DND-41 (cell line): ENCODE results near the gene ALX3.

Experiments used
- ATAC-seq: fragments of 200-7000 bp; cut with Tn5 transposase; 3 replicates; pipeline ENCODE4 v1.9.1; 2021; ENCODE audit warnings: low read depth; ENCODE audit not compliant: insufficient read depth
- DNase-seq: peaks from one replicate; pipeline ENCODE4 v3.0.0-alpha.2; 2020
- H2AFZ ChIP-seq: 2 replicates; pipeline ENCODE4 v1.6.0; 2012; ENCODE audit warnings: low read depth, low read length
- H3K27ac ChIP-seq: 2 replicates; pipeline ENCODE4 v1.5.1; 2012; ENCODE audit warnings: low read length, inconsistent platforms
- H3K27me3 ChIP-seq: fragments of 200-600 bp; sonication (generic); 2 replicates; pipeline ENCODE4 v1.6.0; 2012; ENCODE audit warnings: low read length, mild to moderate bottlenecking, inconsistent platforms; ENCODE audit not compliant: insufficient read depth, poor library complexity
- H3K36me3 ChIP-seq: 2 replicates; pipeline ENCODE4 v1.5.1; 2012; ENCODE audit warnings: low read length, inconsistent platforms; ENCODE audit not compliant: insufficient read depth
- H3K4me1 ChIP-seq: 2 replicates; pipeline ENCODE4 v1.5.1; 2012; ENCODE audit warnings: mild to moderate bottlenecking, low read length; ENCODE audit not compliant: insufficient read depth
- H3K4me2 ChIP-seq: 2 replicates; pipeline ENCODE4 v1.6.0; 2012; ENCODE audit warnings: mild to moderate bottlenecking, moderate library complexity, low read length, inconsistent platforms; ENCODE audit not compliant: insufficient read depth
- H3K4me3 ChIP-seq, 2 experiments: fragments of 200-600 bp in 1 of 2; shearing (Covaris generic) in 1 of 2; 2 replicates each; pipeline ENCODE4 v1.5.1; 2012 to 2016; ENCODE audit warnings: inconsistent platforms in 2 of 2, low read length in 2 of 2, mild to moderate bottlenecking in 2 of 2, low read depth in 1 of 2, moderate library complexity in 1 of 2
- H3K79me2 ChIP-seq: 2 replicates; pipeline ENCODE4 v1.6.0; 2012; ENCODE audit warnings: low read length, inconsistent platforms; ENCODE audit not compliant: insufficient read depth
- H3K9ac ChIP-seq: 2 replicates; pipeline ENCODE4 v1.6.0; 2012; ENCODE audit warnings: low read depth, mild to moderate bottlenecking, inconsistent platforms, low read length, moderate library complexity
- H3K9me3 ChIP-seq: 2 replicates; pipeline ENCODE4 v1.5.1; 2012; ENCODE audit warnings: low read length, moderate library complexity, mild to moderate bottlenecking, inconsistent platforms; ENCODE audit not compliant: insufficient read depth, severe bottlenecking
- H4K20me1 ChIP-seq: 2 replicates; pipeline ENCODE4 v1.6.0; 2012; ENCODE audit warnings: low read length; ENCODE audit not compliant: insufficient read depth
- CTCF ChIP-seq: IDR thresholded peaks from 2 replicates; pipeline ENCODE4 v1.5.1; 2012; ENCODE audit warnings: borderline replicate concordance, low read length, moderate library complexity, mild to moderate bottlenecking; ENCODE audit not compliant: poor library complexity, severe bottlenecking; ENCODE audit errors: extremely low read depth
- EZH2 ChIP-seq: IDR thresholded peaks from 3 replicates; pipeline ENCODE4 v1.6.1; 2012; ENCODE audit warnings: borderline replicate concordance, low read depth, mild to moderate bottlenecking, moderate library complexity, low read length, inconsistent platforms; ENCODE audit not compliant: severe bottlenecking

The ALX3 gene

GRCh38 chr1:110063781-110064180, 6.7 kb downstream of the ALX3 start:
- Histone ChIP-seq H3K4me2 (no peak overlapping the region), H3K36me3 (peaks cover 8% of the 10 kb centered on the region), H3K4me1 (no peaks in the 10 kb centered on the region), H4K20me1 (no peaks in the 10 kb centered on the region; the same call in 1 of the 2 replicates), H3K79me2 (no peaks in the 10 kb centered on the region), H2AFZ (no peak overlapping the region), H3K27me3 (no peaks in the 10 kb centered on the region), H3K4me3 (no peak overlapping the region), H3K9ac (no peak overlapping the region), H3K27ac (no peak overlapping the region), H3K9me3 (no peaks in the 10 kb centered on the region)
- TF ChIP-seq EZH2: no peak
- DNase-seq: no peak
- ATAC-seq: no peak

- ATAC-seq (no peak), DNase-seq (no peak)
- TF ChIP-seq EZH2: no peak
- TF ChIP-seq CTCF: no peak
- Histone ChIP-seq H3K36me3 (peaks cover 13% of the 10 kb centered on the region), H3K27me3 (no peaks in the 10 kb centered on the region), H3K9me3 (no peaks in the 10 kb centered on the region), H3K27ac (no peak overlapping the region), H3K9ac (no peak overlapping the region), H4K20me1 (no peaks in the 10 kb centered on the region; the same call in 1 of the 2 replicates), H3K4me2 (no peak overlapping the region), H2AFZ (no peak overlapping the region), H3K4me1 (no peaks in the 10 kb centered on the region), H3K4me3 (no peak overlapping the region), H3K79me2 (no peaks in the 10 kb centered on the region)
Measured at GRCh38 chr1:110062612-110063011, 7.9 kb downstream of the ALX3 start.

- Histone ChIP-seq H3K9me3 (no peaks in the 10 kb centered on the region), H4K20me1 (no peaks in the 10 kb centered on the region), H3K27me3 (no peaks in the 10 kb centered on the region), H3K4me2 (no peak overlapping the region), H3K36me3 (peaks cover 26% of the 10 kb centered on the region), H3K27ac (no peak overlapping the region), H2AFZ (no peak overlapping the region), H3K9ac (no peak overlapping the region), H3K79me2 (no peaks in the 10 kb centered on the region), H3K4me1 (no peaks in the 10 kb centered on the region), H3K4me3 (no peak overlapping the region)
- ATAC-seq (no peak), DNase-seq (no peak)
- TF ChIP-seq EZH2 (no peak), CTCF (no peak)
Measured at GRCh38 chr1:110061341-110061740, 9.1 kb downstream of the ALX3 start.

- H3K27me3 ChIP-seq: no peaks in the 10 kb centered on the region
- DNase-seq (no peak), ATAC-seq (no peak)
- no peaks in the 10 kb centered on the region for H3K4me1 ChIP-seq
- H2AFZ ChIP-seq: no peak overlapping the region
- H3K9ac ChIP-seq: no peak overlapping the region
- peaks cover 33% of the 10 kb centered on the region for H3K36me3 ChIP-seq
- TF ChIP-seq EZH2 (no peak), CTCF (no peak)
- H3K27ac ChIP-seq: no peak overlapping the region
- H4K20me1 ChIP-seq: no peaks in the 10 kb centered on the region; the same call in 1 of the 2 replicates
- no peak overlapping the region for H3K4me3 ChIP-seq
- no peak overlapping the region for H3K4me2 ChIP-seq
- no peaks in the 10 kb centered on the region for H3K79me2 ChIP-seq
- no peaks in the 10 kb centered on the region for H3K9me3 ChIP-seq
Measured at GRCh38 chr1:110060662-110061060, 9.8 kb downstream of the ALX3 start.
